Ramos (cell line): ENCODE data around the gene ZNF583.

Experiments
- in situ Hi-C: fragments of 300-500 bp; cut with MboI; formaldehyde crosslinking; loops from one replicate; pipeline ENCODE4 v1.14.3; 2022; ENCODE audit warnings: low sequenced_read_pairs; ENCODE audit not compliant: unreplicated experiment

Gene ZNF583

DNA sequence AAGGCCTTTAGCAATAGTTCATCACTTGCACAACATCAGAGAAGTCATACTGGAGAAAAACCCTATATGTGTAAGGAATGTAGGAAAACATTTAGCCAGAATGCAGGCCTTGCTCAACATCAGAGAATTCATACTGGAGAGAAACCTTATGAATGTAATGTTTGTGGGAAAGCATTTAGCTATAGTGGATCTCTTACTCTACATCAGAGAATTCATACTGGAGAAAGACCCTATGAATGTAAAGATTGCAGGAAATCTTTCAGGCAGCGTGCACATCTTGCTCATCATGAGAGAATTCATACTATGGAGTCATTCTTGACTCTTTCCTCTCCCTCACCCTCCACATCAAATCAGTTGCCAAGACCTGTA, 19.8 kb downstream of the ZNF583 start:
- in situ Hi-C loops: loop anchor here (25.0 kb wide), 1 partner anchor 1538 kb away; the partner anchor contains the start of gene C19orf18

DNA sequence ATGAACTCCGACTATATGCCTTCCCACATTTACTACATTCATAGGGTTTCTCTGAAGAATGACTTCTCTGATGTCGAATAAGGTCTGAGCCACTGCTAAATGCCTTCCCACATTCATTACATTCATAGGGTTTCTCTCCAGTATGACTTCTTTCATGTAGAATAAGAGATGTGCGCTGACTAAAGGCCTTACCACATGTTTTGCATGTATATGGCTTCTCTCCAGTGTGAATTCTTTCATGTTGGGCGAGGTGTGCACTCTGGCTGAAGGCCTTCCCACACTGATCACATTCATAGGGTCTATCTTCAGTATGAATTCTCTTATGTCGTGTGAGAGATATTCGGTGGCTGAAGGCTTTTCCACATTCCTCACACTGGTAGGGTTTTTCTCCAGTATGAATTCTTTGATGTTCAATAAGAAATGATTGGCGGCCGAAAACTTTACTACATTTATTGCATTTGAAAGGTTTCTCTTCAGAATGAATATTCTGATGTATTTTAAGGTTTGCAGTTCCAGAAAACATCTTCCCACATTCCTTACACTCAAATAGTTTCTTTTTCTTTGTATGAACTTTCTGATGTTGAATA, 37.2 kb downstream of the ZNF583 start:
- in situ Hi-C loops: no loop called here

DNA sequence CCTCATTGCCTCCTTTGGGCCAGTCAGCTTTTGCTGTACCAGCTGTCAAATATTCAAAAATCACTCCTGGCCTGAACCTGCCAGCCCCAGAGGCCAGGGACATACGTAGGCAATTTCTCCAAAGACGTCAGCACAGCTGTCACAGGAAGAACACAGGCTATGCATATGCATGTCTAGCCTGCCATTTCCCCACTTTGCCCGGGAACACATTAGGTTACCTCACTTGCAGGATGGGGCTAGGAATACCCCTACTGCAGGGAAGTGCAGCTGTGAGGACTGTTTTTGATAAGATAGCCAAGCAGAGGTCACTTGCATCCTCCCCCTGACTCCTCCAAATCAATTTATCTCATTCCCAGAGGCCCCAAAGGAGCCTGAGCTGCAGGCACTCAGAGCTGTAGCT, 70.2 kb downstream of the ZNF583 start:
- in situ Hi-C loops: no loop called here

DNA sequence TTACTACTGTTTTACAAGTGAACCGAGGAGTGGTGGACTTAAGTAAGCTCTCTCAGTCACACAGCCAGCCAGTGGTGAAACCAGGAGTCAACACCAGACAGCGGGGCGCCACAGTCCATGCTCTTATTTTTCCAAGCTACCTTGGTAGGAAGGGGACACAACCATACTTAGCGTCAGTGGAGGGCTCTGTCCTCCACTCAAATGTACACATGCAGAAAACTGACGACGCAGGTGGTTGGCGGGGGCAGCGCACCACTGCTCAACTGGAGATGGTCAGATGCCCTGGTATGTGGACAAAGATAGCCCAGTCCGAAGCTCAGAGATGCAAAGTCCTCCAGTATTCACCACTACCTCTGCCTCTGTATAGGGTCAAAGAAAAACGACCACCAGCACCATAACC, 72.0 kb downstream of the ZNF583 start:
- in situ Hi-C loops: no loop called here
